Measurements from ENCODE around the gene MYH10.

MYH10 gene

GRCh38 chr17:8447799-8448198, 182.7 kb downstream of the MYH10 start:
- Histone ChIP-seq H3K9me3 (no peaks in the 10 kb centered on the region), H3K36me3 (peaks cover 68 to 77% (median 76%) of the 10 kb centered on the region in 3 donors), H3K4me1 (peaks cover 0 to 19% (median 8%) of the 10 kb centered on the region in 4 donors), H3K4me3 (no peak overlapping the region), H3K27ac (no peak overlapping the region), H3K27me3 (no peaks in the 10 kb centered on the region)
- TF ChIP-seq CTCF (IDR thresholded peaks at IDR 0.05), result no peak
- DNase-seq, result no peak
- intact Hi-C loops (cut with DNase I; ENCODE audit: low total_unique reads), result no loop called here

GRCh38 chr17:8445536-8445935, 185.0 kb downstream of the MYH10 start:
- peaks cover 49 to 54% (median 54%) of the 10 kb centered on the region in 3 donors for H3K36me3 ChIP-seq
- H3K27ac ChIP-seq, result no peak overlapping the region

GRCh38 chr17:8444494-8444893, 186.0 kb downstream of the MYH10 start:
- intact Hi-C loops (cut with DNase I; ENCODE audit: low total_unique reads), result no loop called here
- Histone ChIP-seq H3K9me3 (no peaks in the 10 kb centered on the region), H3K27ac (no peak overlapping the region), H3K27me3 (no peaks in the 10 kb centered on the region), H3K4me3 (no peak overlapping the region), H3K4me1 (peaks cover 0 to 47% (median 18%) of the 10 kb centered on the region in 4 donors), H3K36me3 (peaks cover 45 to 51% (median 46%) of the 10 kb centered on the region in 3 donors)
- TF ChIP-seq CTCF (IDR thresholded peaks at IDR 0.05), result no peak
- DNase-seq, result no peak

More at GRCh38 chr17:8445536-8445935, 185.0 kb downstream of the MYH10 start:
- H3K27me3 ChIP-seq, result no peaks in the 10 kb centered on the region
- peaks cover 0 to 39% (median 18%) of the 10 kb centered on the region in 4 donors for H3K4me1 ChIP-seq
- intact Hi-C loops (cut with DNase I; ENCODE audit: low total_unique reads), result no loop called here
- no peak for DNase-seq
- H3K4me3 ChIP-seq, result no peak overlapping the region
- H3K9me3 ChIP-seq, result no peaks in the 10 kb centered on the region
- TF ChIP-seq CTCF (IDR thresholded peaks at IDR 0.05), result no peak

- peaks cover 0 to 53% (median 18%) of the 10 kb centered on the region in 4 donors for H3K4me1 ChIP-seq
- DNase-seq, result no peak
- no peaks in the 10 kb centered on the region for H3K9me3 ChIP-seq
- H3K4me3 ChIP-seq, result no peak overlapping the region
- no peak overlapping the region for H3K27ac ChIP-seq
- H3K27me3 ChIP-seq, result no peaks in the 10 kb centered on the region
- TF ChIP-seq CTCF (IDR thresholded peaks at IDR 0.05), result no peak
- H3K36me3 ChIP-seq, result peaks cover 38 to 44% (median 38%) of the 10 kb centered on the region in 3 donors
- intact Hi-C loops (cut with DNase I; ENCODE audit: low total_unique reads), result no loop called here
Observed at GRCh38 chr17:8443756-8444155, 186.8 kb downstream of the MYH10 start.

- no peak overlapping the region for H3K27ac ChIP-seq
- intact Hi-C loops (cut with DNase I; ENCODE audit: low total_unique reads), result no loop called here
- no peaks in the 10 kb centered on the region for H3K27me3 ChIP-seq
- H3K36me3 ChIP-seq, result peaks cover 24 to 30% (median 30%) of the 10 kb centered on the region in 3 donors
- TF ChIP-seq CTCF (IDR thresholded peaks at IDR 0.05), result no peak
- no peaks in the 10 kb centered on the region for H3K9me3 ChIP-seq
- H3K4me1 ChIP-seq, result peaks cover 0 to 65% (median 26%) of the 10 kb centered on the region in 4 donors
- no peak for DNase-seq
- H3K4me3 ChIP-seq, result no peak overlapping the region
Observed at GRCh38 chr17:8442310-8442709, 188.2 kb downstream of the MYH10 start.

GRCh38 chr17:8441690-8442089, 188.8 kb downstream of the MYH10 start:
- Histone ChIP-seq H3K9me3 (no peaks in the 10 kb centered on the region), H3K4me3 (no peak overlapping the region), H3K4me1 (peaks cover 0 to 72% (median 28%) of the 10 kb centered on the region in 4 donors), H3K36me3 (peaks cover 18 to 24% (median 23%) of the 10 kb centered on the region in 3 donors), H3K27me3 (no peaks in the 10 kb centered on the region), H3K27ac (no peak overlapping the region)
- intact Hi-C loops (cut with DNase I; ENCODE audit: low total_unique reads), result no loop called here
- no peak for TF ChIP-seq CTCF (IDR thresholded peaks at IDR 0.05)
- no peak for DNase-seq

Measured in tibial artery (tissue), 4 donors.